Lower leg skin (tissue), 3 donors: ENCODE data around the gene GPR78.

Experiments
- CTCF ChIP-seq, 3 donors: fragments of 450-650 bp; IDR thresholded peaks; one replicate each; pipeline ENCODE4 v1.5.1; 2016; ENCODE audit warnings: antibody characterized with exemption in 3 of 3, mild to moderate bottlenecking in 3 of 3, moderate library complexity in 2 of 3
- POLR2A ChIP-seq, 2 donors: fragments of 450-650 bp; IDR thresholded peaks; one replicate each; pipeline ENCODE4 v1.6.1; 2016 to 2017; ENCODE audit warnings: antibody characterized with exemption in 2 of 2, mild to moderate bottlenecking in 1 of 2, moderate library complexity in 1 of 2

GRCh38 chr4:8547108-8547911 is 32.9 kb upstream of the GPR78 start:
- no peak for TF ChIP-seq CTCF (IDR thresholded peaks at IDR 0.05)
- TF ChIP-seq POLR2A (IDR thresholded peaks at IDR 0.05) = no peak
